Central memory CD8-positive, alpha-beta T cell (primary cell): ENCODE data around the gene CLIC3.
"Not testable (repeated sequence)": the region's sequence is repeated elsewhere in the genome, so short reads cannot be mapped to it uniquely, and the experiment has no call there.

ENCODE experiments used
- ATAC-seq: fragments of 150-1000 bp; cut with Tn5 transposase; replicated peaks from 2 replicates; pipeline ENCODE4 v1.10.0; 2022; ENCODE audit warnings: mild to moderate bottlenecking, moderate FRiP score, moderate number of reproducible peaks; ENCODE audit not compliant: poor library complexity, severe bottlenecking; ENCODE audit errors: extremely low read depth
- DNase-seq, 2 donors: peaks; one replicate each; pipeline ENCODE4 v3.0.0; 2021; ENCODE audit warnings: low spot score in 2 of 2
- H3K27ac Mint-ChIP-seq: one replicate; pipeline ENCODE4 v1.8.0; 2022; ENCODE audit warnings: low read depth, mild to moderate bottlenecking, moderate library complexity, mixed read lengths
- H3K27me3 Mint-ChIP-seq: one replicate; pipeline ENCODE4 v1.8.0; 2022; ENCODE audit warnings: mixed read lengths
- H3K36me3 Mint-ChIP-seq: one replicate; pipeline ENCODE4 v1.8.0; 2022; ENCODE audit warnings: mild to moderate bottlenecking, moderate library complexity, mixed read lengths; ENCODE audit not compliant: insufficient read depth
- H3K4me1 Mint-ChIP-seq: one replicate; pipeline ENCODE4 v1.8.0; 2022; ENCODE audit warnings: mixed read lengths
- H3K4me3 Mint-ChIP-seq: one replicate; pipeline ENCODE4 v1.8.0; 2022; ENCODE audit warnings: mild to moderate bottlenecking, moderate library complexity, mixed read lengths
- H3K9me3 Mint-ChIP-seq: one replicate; pipeline ENCODE4 v1.8.0; 2022; ENCODE audit warnings: mixed read lengths

CLIC3 gene

DNA sequence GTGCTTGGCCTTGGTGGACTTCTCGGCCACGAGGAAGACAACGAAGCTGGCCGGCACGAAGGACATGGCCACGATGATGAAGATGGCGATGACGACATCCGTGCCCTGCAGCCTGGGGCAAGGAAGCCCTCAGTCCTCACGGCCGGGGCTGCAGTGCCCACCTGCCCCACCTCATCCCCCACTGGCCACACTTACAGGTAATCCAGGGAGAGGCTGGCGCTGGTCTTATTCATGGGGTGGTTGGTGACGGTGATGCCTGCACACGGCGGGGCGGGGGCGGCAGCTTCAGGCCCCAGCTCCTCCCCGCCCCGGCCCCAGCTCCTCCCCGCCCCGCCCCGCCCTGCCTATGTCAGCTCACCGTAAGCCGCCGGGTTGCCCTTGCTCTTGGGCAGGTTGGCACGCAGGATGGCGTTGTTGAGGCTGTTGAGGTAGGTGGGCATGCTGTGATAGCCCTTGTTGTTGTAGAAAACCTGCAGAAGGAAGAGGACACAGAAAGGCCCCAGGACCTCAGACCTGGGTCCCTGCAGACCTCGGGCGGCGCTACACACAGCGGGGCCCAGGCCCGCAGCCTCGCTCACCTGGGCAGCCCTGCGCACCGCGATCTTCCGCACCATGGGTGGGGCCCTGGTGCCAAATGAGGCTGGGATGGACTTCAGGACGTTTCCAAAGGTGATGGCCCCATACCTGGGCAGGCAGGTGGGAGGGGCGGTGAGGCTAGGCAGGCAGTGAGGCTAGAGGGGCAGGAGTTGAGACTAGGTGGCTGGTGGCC is 15.7 kb upstream of the CLIC3 start:
- H3K4me1 Mint-ChIP-seq: no peaks in the 10 kb centered on the region
- no peaks in the 10 kb centered on the region for H3K27me3 Mint-ChIP-seq
- H3K36me3 Mint-ChIP-seq: peaks cover 11% of the 10 kb centered on the region
- DNase-seq (no peak), ATAC-seq (no peak)
- no peak overlapping the region for H3K4me3 Mint-ChIP-seq
- H3K9me3 Mint-ChIP-seq: no peaks in the 10 kb centered on the region
- no peak overlapping the region for H3K27ac Mint-ChIP-seq

GRCh38 chr9:137011156-137011555 is 14.8 kb upstream of the CLIC3 start:
- Mint-ChIP-seq H3K36me3 (peaks cover 11% of the 10 kb centered on the region), H3K27me3 (no peaks in the 10 kb centered on the region), H3K27ac (no peak overlapping the region), H3K4me3 (no peak overlapping the region), H3K4me1 (peaks cover 6% of the 10 kb centered on the region), H3K9me3 (no peaks in the 10 kb centered on the region)
- DNase-seq (no peak), ATAC-seq (no peak)

GRCh38 chr9:137009938-137010732 is 13.8 kb upstream of the CLIC3 start:
- Mint-ChIP-seq H3K4me1 (peaks cover 8% of the 10 kb centered on the region), H3K27me3 (no peaks in the 10 kb centered on the region), H3K9me3 (no peaks in the 10 kb centered on the region), H3K4me3 (no peak overlapping the region), H3K27ac (no peak overlapping the region), H3K36me3 (peaks cover 11% of the 10 kb centered on the region)
- no peak for ATAC-seq
- no peak for DNase-seq

GRCh38 chr9:137009217-137009616 is 12.8 kb upstream of the CLIC3 start:
- no peak overlapping the region for H3K27ac Mint-ChIP-seq
- H3K9me3 Mint-ChIP-seq: no peaks in the 10 kb centered on the region
- DNase-seq (no peak), ATAC-seq (no peak)
- H3K27me3 Mint-ChIP-seq: no peaks in the 10 kb centered on the region
- peaks cover 11% of the 10 kb centered on the region for H3K36me3 Mint-ChIP-seq
- H3K4me1 Mint-ChIP-seq: peaks cover 17% of the 10 kb centered on the region
- no peak overlapping the region for H3K4me3 Mint-ChIP-seq

- Mint-ChIP-seq H3K36me3 (peaks cover 11% of the 10 kb centered on the region), H3K9me3 (no peaks in the 10 kb centered on the region), H3K27me3 (no peaks in the 10 kb centered on the region), H3K27ac (no peak overlapping the region), H3K4me1 (peaks cover 17% of the 10 kb centered on the region), H3K4me3 (no peak overlapping the region)
- ATAC-seq: no peak
- DNase-seq: no peak
Observed at GRCh38 chr9:137008312-137008711, 11.9 kb upstream of the CLIC3 start.

DNA sequence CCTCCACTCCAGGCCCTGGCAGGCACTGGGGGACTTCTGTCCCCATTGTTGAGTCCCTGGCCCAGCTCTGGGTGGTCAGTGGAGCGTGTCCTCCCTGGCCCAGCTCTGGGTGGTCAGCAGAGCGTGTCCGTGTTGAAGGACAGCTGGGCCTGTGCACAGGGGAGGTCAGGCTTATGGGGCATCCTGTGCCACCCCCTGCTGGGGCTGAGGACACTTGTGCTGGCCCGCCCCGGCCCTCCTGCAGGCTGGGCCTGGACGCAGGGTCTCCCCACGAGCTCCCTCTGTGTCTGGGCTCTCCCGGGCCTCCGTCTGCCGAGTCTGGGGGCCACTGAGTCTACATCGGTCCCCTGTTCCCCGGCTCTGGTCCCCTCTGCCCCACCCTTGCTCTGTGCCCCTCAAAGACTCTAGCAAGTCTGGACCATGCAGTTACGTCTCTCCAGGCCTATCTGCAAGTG is 11.5 kb upstream of the CLIC3 start:
- peaks cover 11% of the 10 kb centered on the region for H3K36me3 Mint-ChIP-seq
- H3K27me3 Mint-ChIP-seq: no peaks in the 10 kb centered on the region
- H3K9me3 Mint-ChIP-seq: no peaks in the 10 kb centered on the region
- H3K4me3 Mint-ChIP-seq: no peak overlapping the region
- no peak overlapping the region for H3K27ac Mint-ChIP-seq
- DNase-seq (no peak), ATAC-seq (no peak)
- peaks cover 17% of the 10 kb centered on the region for H3K4me1 Mint-ChIP-seq

- Mint-ChIP-seq H3K9me3 (no peaks in the 10 kb centered on the region), H3K27ac (no peak overlapping the region)
Observed at GRCh38 chr9:137007108-137007815, 10.9 kb upstream of the CLIC3 start.

GRCh38 chr9:137006116-137007003 is 10.0 kb upstream of the CLIC3 start:
- Mint-ChIP-seq H3K27me3 (no peaks in the 10 kb centered on the region), H3K27ac (peak overlapping the region; percentile 49), H3K36me3 (peaks cover 9% of the 10 kb centered on the region), H3K9me3 (no peaks in the 10 kb centered on the region), H3K4me3 (no peak overlapping the region), H3K4me1 (peaks cover 17% of the 10 kb centered on the region)
- ATAC-seq (no peak), DNase-seq (no peak)

More at GRCh38 chr9:137007108-137007815, 10.9 kb upstream of the CLIC3 start:
- H3K27me3 Mint-ChIP-seq: no peaks in the 10 kb centered on the region
- ATAC-seq (no peak), DNase-seq (no peak)
- no peak overlapping the region for H3K4me3 Mint-ChIP-seq
- peaks cover 17% of the 10 kb centered on the region for H3K4me1 Mint-ChIP-seq
- peaks cover 12% of the 10 kb centered on the region for H3K36me3 Mint-ChIP-seq

DNA sequence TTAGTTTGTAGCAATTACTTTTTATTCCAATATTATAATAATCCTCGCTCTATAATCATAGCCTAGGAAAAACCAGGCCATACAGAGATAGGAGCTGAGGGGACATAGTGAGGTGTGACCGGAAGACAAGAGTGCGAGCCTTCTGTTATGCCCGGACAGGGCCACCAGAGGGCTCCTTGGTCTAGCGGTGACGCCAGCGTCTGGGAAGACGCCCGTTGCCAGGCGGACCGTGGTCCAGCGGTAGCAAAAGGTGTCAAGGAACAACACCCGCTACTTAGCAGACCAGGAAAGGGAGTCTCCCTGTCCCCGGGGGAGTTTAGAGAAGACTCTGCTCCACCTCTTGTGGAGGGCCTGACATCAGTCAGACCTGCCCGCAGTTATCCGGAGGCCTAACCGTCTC is 7.9 kb upstream of the CLIC3 start:
- Mint-ChIP-seq H3K4me1 (peaks cover 29% of the 10 kb centered on the region), H3K27ac (peak overlapping the region; percentile 32)
- not testable (repeated sequence) for H3K4me3 Mint-ChIP-seq, H3K36me3 Mint-ChIP-seq, H3K9me3 Mint-ChIP-seq, H3K27me3 Mint-ChIP-seq, DNase-seq, ATAC-seq

- peaks cover 14% of the 10 kb centered on the region for H3K36me3 Mint-ChIP-seq
- no peak overlapping the region for H3K27ac Mint-ChIP-seq
- ATAC-seq (no peak), DNase-seq (no peak)
- H3K27me3 Mint-ChIP-seq: no peaks in the 10 kb centered on the region
- no peak overlapping the region for H3K4me3 Mint-ChIP-seq
- H3K9me3 Mint-ChIP-seq: no peaks in the 10 kb centered on the region
- H3K4me1 Mint-ChIP-seq: peaks cover 39% of the 10 kb centered on the region
Observed at GRCh38 chr9:137002646-137003041, 6.3 kb upstream of the CLIC3 start.

DNA sequence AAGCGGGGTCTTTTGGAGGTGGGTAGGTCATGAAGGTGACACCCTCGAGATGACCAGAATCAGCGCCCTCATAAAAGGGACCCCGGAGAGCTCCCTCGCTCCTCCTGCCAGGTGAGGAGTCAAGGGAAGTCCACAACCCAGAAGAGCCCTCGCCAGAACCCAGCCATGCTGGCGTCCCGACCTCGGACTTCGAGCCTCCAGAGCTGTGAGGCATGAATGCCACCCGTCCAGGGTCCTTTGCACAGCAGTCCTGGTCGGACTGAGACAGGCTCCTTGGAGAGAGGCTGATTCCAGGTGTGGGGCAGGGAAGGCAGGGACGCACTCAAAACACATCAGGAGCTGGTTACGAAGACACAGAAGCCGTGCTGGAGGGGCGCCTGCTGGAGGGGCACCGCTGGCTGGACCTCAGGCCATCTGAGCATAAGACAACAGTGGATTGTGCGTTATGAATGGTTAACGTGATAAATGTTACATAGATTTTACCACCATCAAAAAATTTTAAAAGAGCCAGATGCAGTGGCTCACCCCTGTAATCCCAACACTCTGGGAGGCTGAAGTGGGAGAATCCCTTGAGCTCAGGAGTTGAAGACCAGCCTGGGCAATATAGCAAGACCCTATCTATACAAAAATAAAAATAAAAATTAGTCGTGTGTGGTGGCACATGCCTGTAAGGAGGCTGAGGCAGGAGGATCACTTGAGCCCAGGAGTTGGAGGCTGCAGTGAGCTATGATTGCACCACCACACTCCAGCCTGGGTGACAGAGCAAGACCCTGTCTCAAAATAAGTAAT is 5.7 kb upstream of the CLIC3 start:
- no peaks in the 10 kb centered on the region for H3K27me3 Mint-ChIP-seq
- no peak for ATAC-seq
- H3K9me3 Mint-ChIP-seq: no peaks in the 10 kb centered on the region
- H3K4me3 Mint-ChIP-seq: no peak overlapping the region
- no peak overlapping the region for H3K27ac Mint-ChIP-seq
- peaks cover 43% of the 10 kb centered on the region for H3K4me1 Mint-ChIP-seq
- no peak for DNase-seq
- peaks cover 16% of the 10 kb centered on the region for H3K36me3 Mint-ChIP-seq
